ENCODE data around the gene RPL13. TPM values are rescaled to one million over a fixed set of nuclear protein-coding genes. Genes with fewer than 3 reads are reported as not detected.

RPL13 gene
- total and polyA plus RNA-seq, 4 donors, result 699 to 2,663 (median 1,571) TPM

- TF ChIP-seq, protein P1, sequence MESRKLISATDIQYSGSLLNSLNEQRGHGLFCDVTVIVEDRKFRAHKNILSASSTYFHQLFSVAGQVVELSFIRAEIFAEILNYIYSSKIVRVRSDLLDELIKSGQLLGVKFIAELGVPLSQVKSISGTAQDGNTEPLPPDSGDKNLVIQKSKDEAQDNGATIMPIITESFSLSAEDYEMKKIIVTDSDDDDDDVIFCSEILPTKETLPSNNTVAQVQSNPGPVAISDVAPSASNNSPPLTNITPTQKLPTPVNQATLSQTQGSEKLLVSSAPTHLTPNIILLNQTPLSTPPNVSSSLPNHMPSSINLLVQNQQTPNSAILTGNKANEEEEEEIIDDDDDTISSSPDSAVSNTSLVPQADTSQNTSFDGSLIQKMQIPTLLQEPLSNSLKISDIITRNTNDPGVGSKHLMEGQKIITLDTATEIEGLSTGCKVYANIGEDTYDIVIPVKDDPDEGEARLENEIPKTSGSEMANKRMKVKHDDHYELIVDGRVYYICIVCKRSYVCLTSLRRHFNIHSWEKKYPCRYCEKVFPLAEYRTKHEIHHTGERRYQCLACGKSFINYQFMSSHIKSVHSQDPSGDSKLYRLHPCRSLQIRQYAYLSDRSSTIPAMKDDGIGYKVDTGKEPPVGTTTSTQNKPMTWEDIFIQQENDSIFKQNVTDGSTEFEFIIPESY (IDR thresholded peaks at IDR 0.05), result no peak
- TF ChIP-seq HNF4G (IDR thresholded peaks at IDR 0.05), result no peak
- TF ChIP-seq, protein P2, sequence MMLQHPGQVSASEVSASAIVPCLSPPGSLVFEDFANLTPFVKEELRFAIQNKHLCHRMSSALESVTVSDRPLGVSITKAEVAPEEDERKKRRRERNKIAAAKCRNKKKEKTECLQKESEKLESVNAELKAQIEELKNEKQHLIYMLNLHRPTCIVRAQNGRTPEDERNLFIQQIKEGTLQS (IDR thresholded peaks at IDR 0.05), result no peak
- no peak for TF ChIP-seq RXRA (IDR thresholded peaks at IDR 0.05)
- TF ChIP-seq, protein P3, sequence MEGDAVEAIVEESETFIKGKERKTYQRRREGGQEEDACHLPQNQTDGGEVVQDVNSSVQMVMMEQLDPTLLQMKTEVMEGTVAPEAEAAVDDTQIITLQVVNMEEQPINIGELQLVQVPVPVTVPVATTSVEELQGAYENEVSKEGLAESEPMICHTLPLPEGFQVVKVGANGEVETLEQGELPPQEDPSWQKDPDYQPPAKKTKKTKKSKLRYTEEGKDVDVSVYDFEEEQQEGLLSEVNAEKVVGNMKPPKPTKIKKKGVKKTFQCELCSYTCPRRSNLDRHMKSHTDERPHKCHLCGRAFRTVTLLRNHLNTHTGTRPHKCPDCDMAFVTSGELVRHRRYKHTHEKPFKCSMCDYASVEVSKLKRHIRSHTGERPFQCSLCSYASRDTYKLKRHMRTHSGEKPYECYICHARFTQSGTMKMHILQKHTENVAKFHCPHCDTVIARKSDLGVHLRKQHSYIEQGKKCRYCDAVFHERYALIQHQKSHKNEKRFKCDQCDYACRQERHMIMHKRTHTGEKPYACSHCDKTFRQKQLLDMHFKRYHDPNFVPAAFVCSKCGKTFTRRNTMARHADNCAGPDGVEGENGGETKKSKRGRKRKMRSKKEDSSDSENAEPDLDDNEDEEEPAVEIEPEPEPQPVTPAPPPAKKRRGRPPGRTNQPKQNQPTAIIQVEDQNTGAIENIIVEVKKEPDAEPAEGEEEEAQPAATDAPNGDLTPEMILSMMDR (IDR thresholded peaks at IDR 0.05; ENCODE audit: low read depth, low read length, missing input control), result no peak
- TF ChIP-seq NR2F2 (IDR thresholded peaks at IDR 0.05), result no peak
These were observed 13.7 kb upstream of the RPL13 start (continued) for GRCh38 chr16:89546781-89547180.

GRCh38 chr16:89547291-89547690 lies 13.2 kb upstream of the RPL13 start:
- Histone ChIP-seq H3K4me3 (ENCODE audit: low read depth in 1 of 3, low read length in 3 of 3) (no peak overlapping the region), H3K27me3 (ENCODE audit: control insufficient read depth in 4 of 4, insufficient read depth in 4 of 4, low read length in 3 of 4) (no peaks in the 10 kb centered on the region), H3K4me1 (ENCODE audit: control insufficient read depth in 4 of 4, insufficient read depth in 4 of 4, low read length in 3 of 4) (peaks cover 0 to 24% (median 15%) of the 10 kb centered on the region in 4 donors), H3K9ac (ENCODE audit: low read depth in 1 of 2, low read length in 2 of 2) (no peak overlapping the region), H3K9me3 (ENCODE audit: control insufficient read depth in 4 of 4, low read length in 3 of 4) (no peaks in the 10 kb centered on the region), H3K27ac (ENCODE audit: low read depth in 1 of 2, low read length in 2 of 2) (no peak overlapping the region), H3K36me3 (ENCODE audit: control insufficient read depth in 4 of 4, insufficient read depth in 3 of 4, low read depth in 1 of 4, low read length in 3 of 4) (peaks cover 7 to 43% (median 19%) of the 10 kb centered on the region in 4 donors)
- TF ChIP-seq HNF4A (conservative IDR thresholded peaks at IDR 0.05), result no peak
- TF ChIP-seq GABPA (IDR thresholded peaks at IDR 0.05 in 1 of 2, conservative IDR thresholded peaks at IDR 0.05 in 1 of 2), result no peak
- TF ChIP-seq FOXA1 (IDR thresholded peaks at IDR 0.05), result no peak
- TF ChIP-seq NR2F2 (IDR thresholded peaks at IDR 0.05), result no peak
- no peak for TF ChIP-seq REST (IDR thresholded peaks at IDR 0.05)
- no peak for TF ChIP-seq MAX (IDR thresholded peaks at IDR 0.05)
- no peak for TF ChIP-seq YY1 (IDR thresholded peaks at IDR 0.05)
- no peak for TF ChIP-seq RAD21 (IDR thresholded peaks at IDR 0.05)
- TF ChIP-seq, protein P1 (IDR thresholded peaks at IDR 0.05), result no peak
- TF ChIP-seq, protein P3 (IDR thresholded peaks at IDR 0.05; ENCODE audit: low read depth, low read length, missing input control), result no peak
- TF ChIP-seq SP1 (IDR thresholded peaks at IDR 0.05), result no peak
- TF ChIP-seq FOXA2 (IDR thresholded peaks at IDR 0.05), result no peak
- TF ChIP-seq, protein P2 (IDR thresholded peaks at IDR 0.05), result no peak
- TF ChIP-seq HNF4G (IDR thresholded peaks at IDR 0.05), result no peak
- TF ChIP-seq TAF1 (conservative IDR thresholded peaks at IDR 0.05), result no peak
- no peak for TF ChIP-seq RXRA (IDR thresholded peaks at IDR 0.05)
- no peak for TF ChIP-seq EGR1 (IDR thresholded peaks at IDR 0.05; ENCODE audit: low read depth in 2 of 2)
- no peak for TF ChIP-seq JUND (IDR thresholded peaks at IDR 0.05)
- 95% methylated on average over 17 of the region's 17 CpGs for WGBS
- DNase-seq (ENCODE audit: low spot score), result no peak
